SKM-1 treated with dmso at 0.1 percent for 144 hours (cell line): ENCODE results near the gene UGT1A4.
"Not testable (repeated sequence)": the region's sequence is repeated elsewhere in the genome, so short reads cannot be mapped to it uniquely, and the experiment has no call there.

Experiments used
- DNase-seq: peaks from one replicate; lab custom pipeline; 2025; ENCODE audit not compliant: unreplicated experiment; lab: John Stamatoyannopoulos, UW

Gene UGT1A4

DNA sequence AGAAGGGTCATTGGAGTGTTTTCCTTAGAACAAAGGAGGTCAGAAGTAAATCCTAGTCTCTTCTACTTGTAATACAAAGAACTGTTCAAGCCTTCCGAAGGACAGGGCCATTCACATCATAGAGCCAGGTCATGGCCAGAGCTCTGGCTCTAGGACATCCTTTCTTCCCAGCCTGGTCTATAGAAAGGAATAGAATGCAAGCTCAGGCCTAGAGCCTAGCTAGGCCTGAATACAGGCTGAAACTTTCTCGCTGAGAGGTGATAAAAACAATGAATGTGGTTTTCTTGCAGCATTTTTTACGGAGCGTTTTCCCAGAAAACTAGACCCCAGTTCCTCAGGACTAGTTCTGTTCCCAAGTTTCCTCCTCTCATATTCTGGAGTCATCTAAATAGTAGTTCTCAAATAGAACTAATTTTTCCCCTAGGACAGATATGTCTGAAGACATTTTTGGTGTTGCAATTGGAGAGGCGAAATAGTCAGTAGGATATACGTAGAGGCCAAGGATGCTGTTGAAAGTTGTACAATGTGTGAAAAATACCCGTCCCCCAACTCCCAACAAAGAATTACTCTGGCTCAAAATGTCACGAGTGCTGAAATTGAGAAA, 19.0 kb upstream of the UGT1A4 start:
- DNase-seq, result no peak

- DNase-seq, result no peak
These were observed 18.4 kb upstream of the UGT1A4 start for GRCh38 chr2:233700028-233700635.

DNA sequence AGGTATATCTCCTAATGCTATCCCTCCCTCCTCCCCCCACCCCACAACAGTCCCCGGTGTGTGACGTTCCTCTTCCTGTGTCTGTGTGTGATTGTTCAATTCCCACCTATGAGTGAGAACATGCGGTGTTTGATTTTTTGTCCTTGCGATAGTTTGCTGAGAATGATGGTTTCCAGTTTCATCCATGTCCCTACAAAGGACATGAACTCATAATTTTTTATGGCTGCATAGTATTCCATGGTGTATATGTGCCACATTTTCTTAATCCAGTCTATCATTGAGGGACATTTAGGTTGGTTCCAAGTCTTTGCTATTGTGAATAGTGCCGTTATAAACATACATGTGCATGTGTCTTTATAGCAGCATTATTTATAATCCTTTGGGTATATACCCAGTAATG, 17.7 kb upstream of the UGT1A4 start:
- DNase-seq, result not testable (repeated sequence)

DNA sequence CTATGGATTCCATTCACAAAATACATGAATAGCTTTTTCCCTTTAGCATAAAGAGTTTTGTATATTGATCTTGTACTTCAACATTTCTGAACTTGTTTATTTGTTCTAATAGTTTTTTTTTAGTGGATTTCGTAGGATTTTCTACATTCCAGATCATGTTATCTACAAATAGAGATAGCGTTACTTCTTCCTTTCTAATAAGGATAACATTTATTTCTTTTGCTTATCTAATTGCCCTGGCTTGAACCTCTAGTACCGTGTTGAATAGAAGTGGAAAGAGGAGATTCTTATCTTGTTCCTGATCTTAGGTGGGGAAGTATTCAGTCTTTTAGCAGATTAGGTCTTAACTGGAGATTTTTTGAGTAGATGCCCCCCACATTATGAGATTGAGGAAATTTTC, 16.3 kb upstream of the UGT1A4 start:
- no peak for DNase-seq

GRCh38 chr2:233705911-233706506, 12.5 kb upstream of the UGT1A4 start:
- DNase-seq, result no peak

DNA sequence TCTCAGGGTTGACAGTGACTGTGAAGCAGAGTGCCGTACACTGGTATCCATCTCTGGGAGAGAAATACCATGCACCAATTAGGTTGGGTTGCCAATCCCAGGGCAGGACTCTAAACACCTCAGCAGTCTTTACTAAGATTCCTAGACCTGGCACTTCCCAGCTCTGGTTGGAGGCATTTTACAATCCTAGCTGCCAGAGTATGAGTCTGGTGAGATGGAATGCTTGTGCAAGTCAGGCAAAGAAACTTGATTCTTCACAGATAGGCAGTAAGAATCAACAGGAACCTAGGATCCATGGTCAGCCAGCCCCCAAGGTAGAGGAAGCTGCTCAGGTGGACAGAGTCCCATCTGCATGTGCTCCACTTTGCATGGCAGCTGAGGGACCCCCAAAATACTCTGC, 11.8 kb upstream of the UGT1A4 start:
- DNase-seq, result no peak

DNA sequence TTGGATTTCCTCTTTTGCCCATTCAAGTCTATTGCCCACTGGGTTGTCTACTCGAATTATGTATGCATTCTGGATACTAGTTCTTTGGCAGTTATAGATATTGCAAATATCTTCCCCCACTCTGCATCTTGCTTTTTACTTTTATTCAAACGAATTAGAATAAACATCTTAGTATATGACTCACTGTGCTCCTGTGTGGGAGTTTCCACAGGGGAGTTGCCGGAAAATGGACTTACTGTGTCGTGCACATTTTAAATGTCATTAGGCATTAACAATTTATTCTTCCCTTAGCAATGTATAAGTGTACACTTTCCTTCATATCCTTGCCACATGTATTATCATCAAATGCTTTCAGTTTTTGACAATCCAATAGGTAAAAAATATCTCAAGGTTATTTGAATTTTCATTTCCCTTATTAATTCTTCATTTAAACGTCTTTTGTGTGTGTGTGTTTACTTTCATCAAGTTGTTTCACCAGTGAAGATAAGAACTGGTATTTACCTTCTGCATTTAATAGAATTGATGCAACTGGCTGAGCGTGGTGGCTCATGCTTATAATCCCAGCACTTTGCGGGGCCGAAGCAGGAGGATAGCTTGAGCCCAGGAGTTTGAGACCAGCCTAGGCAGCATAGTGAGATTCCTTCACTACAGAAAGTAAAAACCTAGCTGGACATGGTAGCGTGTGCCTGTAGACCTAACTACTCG, 10.4 kb upstream of the UGT1A4 start:
- DNase-seq, result no peak

DNA sequence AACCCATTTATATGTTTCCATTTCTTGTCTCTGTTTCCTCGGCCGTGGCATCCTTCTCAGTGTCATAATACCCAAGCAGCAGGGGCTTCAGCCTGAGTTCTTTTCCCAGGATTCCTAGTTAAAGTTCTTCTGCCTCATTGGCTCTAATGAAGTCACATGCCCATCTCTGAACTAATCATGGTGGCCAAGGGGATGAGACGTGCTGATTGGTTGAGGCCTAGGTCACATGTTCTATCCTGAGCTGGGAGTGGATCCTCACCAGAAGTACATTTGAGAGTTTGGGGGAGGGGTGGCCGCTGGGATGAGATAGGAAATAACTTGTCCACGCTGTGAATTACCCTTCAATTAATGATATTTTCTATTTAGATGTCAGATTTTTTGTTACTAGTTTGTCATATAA, 9.6 kb upstream of the UGT1A4 start:
- DNase-seq, result no peak

DNA sequence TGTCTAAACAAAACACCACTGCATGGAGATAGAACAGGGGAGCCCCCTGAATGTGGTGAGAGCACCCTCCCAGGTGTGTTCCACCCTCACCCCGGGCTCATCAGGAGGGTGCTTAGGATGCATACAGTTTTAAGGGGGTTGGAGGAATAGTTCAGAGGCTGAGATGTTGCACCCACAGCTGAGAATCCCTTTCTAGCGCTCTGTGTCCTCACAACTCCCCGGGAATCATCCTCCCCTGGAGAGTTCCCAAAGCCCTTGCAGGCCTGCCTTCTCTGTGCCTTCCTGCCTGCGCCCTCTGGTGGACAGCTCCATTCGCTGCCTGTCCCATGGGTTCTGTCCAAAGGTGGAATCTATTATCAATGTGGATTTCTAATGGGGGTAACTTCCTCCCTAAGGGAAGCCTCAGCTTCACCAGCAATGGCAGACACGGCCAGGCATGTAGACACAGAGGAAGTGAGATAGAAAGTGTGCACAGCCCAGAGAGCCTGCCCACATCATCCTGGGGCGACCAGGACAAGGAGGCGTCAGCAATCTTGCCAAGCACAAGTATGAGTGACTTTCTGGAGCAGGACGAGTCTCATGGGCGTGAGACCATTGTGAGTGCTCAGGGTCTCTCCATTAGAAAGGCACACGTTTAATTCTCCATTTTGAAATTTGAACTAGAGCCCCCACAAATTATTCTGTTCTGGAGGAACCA, 7.1 kb upstream of the UGT1A4 start:
- DNase-seq, result peak; percentile 46

DNA sequence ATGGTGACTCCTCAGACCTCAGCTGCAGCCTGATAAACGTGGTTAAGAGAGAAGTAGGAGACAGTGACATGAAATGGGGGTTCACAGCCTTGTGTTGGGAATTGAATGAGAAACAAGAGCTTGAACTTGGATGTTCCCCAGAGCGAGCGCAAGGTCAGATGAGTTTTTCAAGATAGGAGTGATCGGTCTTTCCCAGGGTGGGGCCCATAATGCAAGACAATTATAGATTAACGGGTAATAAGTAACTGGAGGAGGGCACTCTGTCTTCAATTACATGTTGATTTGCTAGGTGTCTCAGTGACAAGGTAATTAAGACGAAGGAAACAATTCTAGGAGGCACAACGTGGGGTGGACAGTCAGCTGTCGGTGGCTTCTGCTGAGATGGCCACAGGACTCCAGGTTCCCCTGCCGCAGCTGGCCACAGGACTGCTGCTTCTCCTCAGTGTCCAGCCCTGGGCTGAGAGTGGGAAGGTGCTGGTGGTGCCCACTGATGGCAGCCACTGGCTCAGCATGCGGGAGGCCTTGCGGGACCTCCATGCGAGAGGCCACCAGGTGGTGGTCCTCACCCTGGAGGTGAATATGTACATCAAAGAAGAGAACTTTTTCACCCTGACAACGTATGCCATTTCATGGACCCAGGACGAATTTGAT, 5.8 kb upstream of the UGT1A4 start, which contains the start of gene UGT1A5:
Gene UGT1A5, plus strand, starts transcription at position 297 of the 651 bp plus-strand sequence. Its CDS starts 85 bp downstream, at position 382.
- no peak for DNase-seq

DNA sequence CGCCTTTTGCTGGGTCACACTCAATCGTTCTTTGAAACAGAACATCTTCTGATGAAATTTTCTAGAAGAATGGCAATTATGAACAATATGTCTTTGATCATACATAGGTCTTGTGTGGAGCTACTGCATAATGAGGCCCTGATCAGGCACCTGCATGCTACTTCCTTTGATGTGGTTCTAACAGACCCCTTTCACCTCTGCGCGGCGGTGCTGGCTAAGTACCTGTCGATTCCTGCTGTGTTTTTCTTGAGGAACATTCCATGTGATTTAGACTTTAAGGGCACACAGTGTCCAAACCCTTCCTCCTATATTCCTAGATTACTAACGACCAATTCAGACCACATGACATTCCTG, 5.3 kb upstream of the UGT1A4 start:
- no peak for DNase-seq

DNA sequence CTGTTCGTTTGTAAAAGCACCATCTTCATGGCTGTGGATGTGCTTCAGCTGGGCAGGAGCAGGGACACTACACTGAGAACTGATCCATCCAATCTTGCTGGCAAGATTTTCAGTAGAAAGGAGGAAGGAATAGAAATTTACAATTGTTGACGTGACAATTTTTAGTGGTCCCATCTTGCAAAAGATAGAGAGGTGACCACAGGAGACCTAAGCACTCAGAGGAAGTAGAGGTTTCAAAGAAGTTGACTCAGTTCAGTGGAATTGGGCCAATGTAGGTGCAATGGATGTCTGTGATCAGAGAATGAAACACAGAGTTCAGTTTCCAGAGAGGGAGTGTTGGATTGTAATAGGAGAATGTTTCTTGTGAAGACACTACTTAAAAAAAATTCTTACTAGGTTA, 4.4 kb upstream of the UGT1A4 start:
- DNase-seq, result no peak

DNA sequence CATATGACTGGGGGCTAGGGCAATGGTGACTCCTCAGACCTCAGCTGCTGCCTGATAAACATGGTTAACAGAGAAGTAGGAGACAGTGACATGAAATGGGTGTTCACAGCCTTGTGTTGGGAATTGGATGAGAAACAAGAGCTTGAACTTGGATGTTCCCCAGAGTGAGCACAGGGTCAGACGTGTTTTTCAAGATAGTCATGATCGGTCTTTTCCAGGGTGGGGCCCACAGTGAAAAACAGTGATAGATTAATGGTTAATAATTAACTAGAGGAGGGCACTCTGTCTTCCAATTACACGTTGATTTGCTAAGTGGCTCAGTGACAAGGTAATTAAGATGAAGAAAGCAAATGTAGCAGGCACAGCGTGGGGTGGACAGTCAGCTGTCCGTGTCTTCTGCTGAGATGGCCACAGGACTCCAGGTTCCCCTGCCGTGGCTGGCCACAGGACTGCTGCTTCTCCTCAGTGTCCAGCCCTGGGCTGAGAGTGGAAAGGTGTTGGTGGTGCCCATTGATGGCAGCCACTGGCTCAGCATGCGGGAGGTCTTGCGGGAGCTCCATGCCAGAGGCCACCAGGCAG, 10.3 kb downstream of the UGT1A4 start, which contains the start of gene UGT1A3:
Gene UGT1A3, plus strand, starts transcription at position 320 of the 579 bp plus-strand sequence. Its CDS starts 85 bp downstream, at position 405.
- no peak for DNase-seq

- DNase-seq, result not testable (repeated sequence)
These were observed 18.5 kb downstream of the UGT1A4 start for GRCh38 chr2:233736868-233737653.

- DNase-seq, result no peak
These were observed 22.3 kb downstream of the UGT1A4 start for GRCh38 chr2:233740870-233741269.

DNA sequence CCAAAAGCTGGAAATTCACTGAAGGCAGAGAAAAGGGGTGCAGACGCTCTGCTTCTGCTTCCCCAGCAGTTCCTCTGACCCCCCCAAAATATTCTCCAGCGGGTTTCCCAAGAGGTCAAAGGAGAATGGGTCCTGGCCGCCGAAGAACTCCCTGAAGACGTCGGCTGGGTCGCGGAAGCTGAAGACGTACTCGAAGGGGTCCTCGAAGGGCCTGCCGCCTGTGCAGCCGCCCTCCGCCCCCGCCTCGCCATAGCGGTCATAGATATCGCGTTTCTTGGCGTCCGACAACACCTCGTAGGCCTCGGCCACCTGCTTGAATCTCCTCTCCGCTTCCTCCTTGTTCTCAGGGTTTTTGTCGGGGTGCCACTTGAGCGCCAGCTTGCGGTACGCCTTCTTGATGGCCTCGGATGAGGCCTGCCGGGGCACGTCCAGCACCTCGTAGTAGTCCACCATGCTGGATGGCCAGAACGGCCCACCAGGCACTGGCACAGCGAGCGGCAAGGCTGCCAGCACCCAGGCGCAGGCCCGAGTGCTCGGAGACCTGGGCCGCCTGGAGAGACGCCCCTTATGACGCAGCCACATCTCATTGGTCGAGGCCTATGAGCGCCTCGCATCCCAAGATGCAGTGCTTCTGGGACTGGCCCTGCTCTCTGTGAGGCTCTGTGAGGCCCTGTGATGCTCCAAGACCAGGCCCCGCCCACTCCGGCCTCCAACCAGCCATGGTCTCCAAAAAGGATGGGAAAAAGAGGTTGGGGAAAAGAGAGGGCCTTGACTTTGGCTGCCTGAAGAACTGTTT, 25.1 kb downstream of the UGT1A4 start:
- DNase-seq, result no peak

- DNase-seq, result no peak
These were observed 26.7 kb downstream of the UGT1A4 start for GRCh38 chr2:233745073-233745755.

DNA sequence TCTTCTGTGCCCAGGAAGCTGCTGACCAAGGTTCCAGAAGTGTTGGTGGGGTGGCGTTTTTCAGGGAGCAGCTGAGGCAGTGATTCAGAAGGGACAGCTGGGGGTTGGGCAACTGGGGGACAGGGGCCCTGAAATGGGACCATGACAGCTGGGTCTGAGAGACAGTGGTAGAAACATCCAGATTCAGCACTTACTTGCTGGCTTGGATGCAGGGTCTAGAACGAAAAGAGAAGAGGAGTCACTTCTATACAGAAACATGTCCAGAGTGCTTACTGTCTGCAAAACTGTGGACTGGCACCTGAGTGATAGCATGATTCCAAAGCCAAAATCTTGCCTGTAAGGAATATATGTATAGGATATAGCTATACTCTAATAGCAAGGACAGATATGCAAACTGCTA, 27.3 kb downstream of the UGT1A4 start:
- not testable (repeated sequence) for DNase-seq
